Transverse colon (tissue), 4 donors: ENCODE results near the gene LRRC3C. TPM values are rescaled to one million over a fixed set of nuclear protein-coding genes. Genes with fewer than 3 reads are reported as not detected.

Experiments used
- DNase-seq: peaks from one replicate; pipeline ENCODE4 v3.0.0-alpha.2; 2019
- H3K27ac ChIP-seq, 4 donors: fragments of 200-600 bp; sonication (generic); 2 replicates each; pipeline ENCODE4 v1.5.1; 2016 to 2018; ENCODE audit warnings: inconsistent platforms in 4 of 4
- H3K27me3 ChIP-seq: fragments of 200-600 bp; sonication (generic); 2 replicates; pipeline ENCODE4 v1.5.1; 2017; ENCODE audit warnings: inconsistent platforms
- H3K36me3 ChIP-seq, 4 donors: fragments of 200-600 bp; sonication (generic); 2 replicates each; pipeline ENCODE4 v1.5.1; 2017 to 2019; ENCODE audit warnings: inconsistent platforms in 4 of 4
- H3K4me1 ChIP-seq, 4 donors: fragments of 200-600 bp; sonication (generic); 2 replicates each; pipeline ENCODE4 v1.5.1; 2017 to 2020; ENCODE audit warnings: inconsistent platforms in 4 of 4
- H3K4me3 ChIP-seq, 4 donors: fragments of 200-600 bp; sonication (generic); 1 replicate in 1 of 4; 2 replicates in 3 of 4; pipeline versions ENCODE4 v1.5.1 to v1.6.1; 2017 to 2019; ENCODE audit warnings: inconsistent platforms in 4 of 4
- H3K9me3 ChIP-seq, 2 donors: fragments of 200-600 bp; sonication (generic); 2 replicates each; pipeline ENCODE4 v1.5.1; 2017 to 2019; ENCODE audit warnings: inconsistent platforms in 2 of 2
- CTCF ChIP-seq, 5 experiments: fragments of 200-600 bp in 3 of 5; fragments of 450-650 bp in 2 of 5; sonication (generic) in 3 of 5; IDR thresholded peaks; 1 replicate in 2 of 5; 2 replicates in 3 of 5; pipeline ENCODE4 v1.5.1; 2016 to 2017; ENCODE audit warnings: antibody characterized with exemption in 5 of 5, inconsistent platforms in 3 of 5, mild to moderate bottlenecking in 2 of 5, moderate library complexity in 1 of 5
- EP300 ChIP-seq: sonication (generic); formaldehyde crosslinking; IDR thresholded peaks from one replicate; pipeline ENCODE4 v1.6.1; 2017; ENCODE audit warnings: antibody characterized with exemption, low read depth
- POLR2A ChIP-seq: fragments of 450-650 bp; IDR thresholded peaks from one replicate; pipeline ENCODE4 v1.6.1; 2016; ENCODE audit warnings: antibody characterized with exemption, mild to moderate bottlenecking, moderate library complexity
- POLR2AphosphoS5 ChIP-seq, 3 donors: sonication (generic); formaldehyde crosslinking; IDR thresholded peaks; one replicate each; pipeline ENCODE4 v1.6.1; 2016; ENCODE audit warnings: antibody characterized with exemption in 3 of 3
- WGBS, 2 donors: methylation state at CpG; one replicate each; pipeline ENCODE4 v1.1.5; 2018; ENCODE audit warnings: low coverage in 1 of 2; 5-methylcytosine and 5-hydroxymethylcytosine counted together
- in situ Hi-C, 4 donors: fragments of 200-750 bp; cut with MboI; loops; one replicate each; pipeline versions ENCODE4 v1.15.0 to v1.15.1; 2017; ENCODE audit warnings: low sequenced_read_pairs in 3 of 4, low pct_ligation_motif_present in 1 of 4, low pct_unique_long_range_greater_than_20kb in 1 of 4
- intact Hi-C: fragments of 100-400 bp; cut with DNase I; formaldehyde crosslinking; loops from one replicate; pipeline ENCODE4 v1.15.1; 2023; ENCODE audit warnings: low total_unique reads
- total RNA-seq, 4 donors: library from RNA; depleted of rRNA; stranded (reverse); fragments of >200 nt; gene quantifications; one replicate each; pipeline ENCODE4 v1.1.0, GENCODE V29; 2016

LRRC3C gene
- total RNA-seq, 4 donors from 2014 or later, result not detected

GRCh38 chr17:39919087-39919683 is 8.3 kb upstream of the LRRC3C start:
- H3K27ac ChIP-seq, result peak overlapping the region; percentile 75 to 85 (median 80)
- H3K4me3 ChIP-seq, result no peak overlapping the region
- DNase-seq, result no peak
- intact Hi-C loops (no loop called here), in situ Hi-C loops (no loop called here)
- no peak for TF ChIP-seq EP300
- TF ChIP-seq CTCF (IDR thresholded peaks at IDR 0.05), result no peak
- no peak for TF ChIP-seq POLR2A
- no peak for TF ChIP-seq POLR2AphosphoS5 (IDR thresholded peaks at IDR 0.05)
- H3K9me3 ChIP-seq, result no peaks in the 10 kb centered on the region
- WGBS, 2 donors, result 96% methylated on average over 9 of the region's 9 CpGs; no CpG with 5 or more reads in 1 of the 2 donors
- H3K36me3 ChIP-seq, result peaks cover 0 to 20% (median 6%) of the 10 kb centered on the region in 4 donors
- no peaks in the 10 kb centered on the region for H3K27me3 ChIP-seq
- H3K4me1 ChIP-seq, result peaks cover 0 to 25% (median 12%) of the 10 kb centered on the region in 4 donors

GRCh38 chr17:39920218-39921210 is 7.0 kb upstream of the LRRC3C start:
- Histone ChIP-seq H3K4me3 (no peak overlapping the region), H3K36me3 (peaks cover 0 to 20% (median 6%) of the 10 kb centered on the region in 4 donors), H3K27ac (no peak overlapping the region), H3K9me3 (no peaks in the 10 kb centered on the region), H3K4me1 (peaks cover 4 to 27% (median 17%) of the 10 kb centered on the region in 4 donors), H3K27me3 (no peaks in the 10 kb centered on the region)
- DNase-seq, result no peak
- WGBS, 2 donors, result 60 to 67% methylated on average over 1 to 18 of the region's 19 CpGs
- TF ChIP-seq POLR2AphosphoS5 (IDR thresholded peaks at IDR 0.05), result no peak
- TF ChIP-seq EP300, result no peak
- TF ChIP-seq CTCF (IDR thresholded peaks at IDR 0.05), result no peak
- TF ChIP-seq POLR2A, result no peak
- in situ Hi-C loops (no loop called here), intact Hi-C loops (no loop called here)

- intact Hi-C loops (no loop called here), in situ Hi-C loops (no loop called here)
- TF ChIP-seq EP300, result no peak
- Histone ChIP-seq H3K27ac (no peak overlapping the region), H3K27me3 (no peaks in the 10 kb centered on the region), H3K36me3 (peaks cover 0 to 20% (median 6%) of the 10 kb centered on the region in 4 donors), H3K9me3 (no peaks in the 10 kb centered on the region), H3K4me3 (no peak overlapping the region), H3K4me1 (peaks cover 11 to 27% (median 25%) of the 10 kb centered on the region in 4 donors)
- no peak for DNase-seq
- 59 to 80% methylated on average over 3 to 5 of the region's 5 CpGs for WGBS, 2 donors
These were observed 6.2 kb upstream of the LRRC3C start for GRCh38 chr17:39921323-39921722.

- peaks cover 12 to 29% (median 25%) of the 10 kb centered on the region in 4 donors for H3K4me1 ChIP-seq
- no peak overlapping the region for H3K27ac ChIP-seq
These were observed 5.5 kb upstream of the LRRC3C start for GRCh38 chr17:39922006-39922405.

GRCh38 chr17:39923230-39923629 is 4.3 kb upstream of the LRRC3C start:
- intact Hi-C loops, result no loop called here
- no peak for TF ChIP-seq POLR2AphosphoS5 (IDR thresholded peaks at IDR 0.05)
- TF ChIP-seq CTCF (IDR thresholded peaks at IDR 0.05), result no peak
- TF ChIP-seq POLR2A, result no peak
- TF ChIP-seq EP300, result no peak
- in situ Hi-C loops, result no loop called here
- H3K9me3 ChIP-seq, result no peaks in the 10 kb centered on the region
- 94 to 100% methylated on average over 3 to 6 of the region's 6 CpGs for WGBS, 2 donors
- no peak overlapping the region for H3K27ac ChIP-seq
- H3K36me3 ChIP-seq, result peaks cover 0 to 20% (median 6%) of the 10 kb centered on the region in 4 donors
- no peak for DNase-seq
- H3K4me3 ChIP-seq, result no peak overlapping the region
- no peaks in the 10 kb centered on the region for H3K27me3 ChIP-seq
- H3K4me1 ChIP-seq, result peaks cover 13 to 29% (median 18%) of the 10 kb centered on the region in 4 donors

More at GRCh38 chr17:39922006-39922405, 5.5 kb upstream of the LRRC3C start:
- in situ Hi-C loops (no loop called here), intact Hi-C loops (no loop called here)
- Histone ChIP-seq H3K4me3 (no peak overlapping the region), H3K9me3 (no peaks in the 10 kb centered on the region), H3K27me3 (no peaks in the 10 kb centered on the region), H3K36me3 (peaks cover 0 to 20% (median 6%) of the 10 kb centered on the region in 4 donors)
- no peak for DNase-seq
- no peak for TF ChIP-seq POLR2AphosphoS5 (IDR thresholded peaks at IDR 0.05)
- 95% methylated on average over 6 of the region's 6 CpGs; no CpG with 5 or more reads in 1 of the 2 donors for WGBS, 2 donors
